HG03439 (cell line): ENCODE results near the gene EXOG.

Experiments used
- ATAC-seq: cut with Tn5 transposase; IDR thresholded peaks from one replicate; pipeline ENCODE4 v1.9.1; 2021; ENCODE audit warnings: mild to moderate bottlenecking, moderate library complexity; ENCODE audit not compliant: unreplicated experiment

Gene EXOG

DNA sequence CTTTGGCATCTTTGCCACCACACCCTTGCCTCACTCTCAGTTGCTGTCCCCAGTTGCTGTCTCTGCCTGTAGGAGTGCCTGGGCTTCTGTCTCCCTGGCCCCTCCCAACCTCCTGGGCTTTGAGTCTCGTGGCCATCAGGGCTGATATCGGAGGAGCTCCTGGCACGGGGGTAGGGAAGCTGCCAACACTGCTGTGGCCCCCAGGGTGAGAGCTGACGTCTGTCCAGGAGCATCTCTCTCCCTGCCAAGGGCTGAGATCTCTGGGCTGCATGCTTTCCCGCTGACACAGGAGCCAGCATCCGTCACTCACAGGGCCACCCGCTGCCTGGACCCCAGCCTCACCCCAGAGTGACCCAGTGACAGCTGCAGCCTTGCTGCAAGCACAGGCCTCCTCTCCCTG lies 47.4 kb downstream of the EXOG start:
- ATAC-seq: no peak

DNA sequence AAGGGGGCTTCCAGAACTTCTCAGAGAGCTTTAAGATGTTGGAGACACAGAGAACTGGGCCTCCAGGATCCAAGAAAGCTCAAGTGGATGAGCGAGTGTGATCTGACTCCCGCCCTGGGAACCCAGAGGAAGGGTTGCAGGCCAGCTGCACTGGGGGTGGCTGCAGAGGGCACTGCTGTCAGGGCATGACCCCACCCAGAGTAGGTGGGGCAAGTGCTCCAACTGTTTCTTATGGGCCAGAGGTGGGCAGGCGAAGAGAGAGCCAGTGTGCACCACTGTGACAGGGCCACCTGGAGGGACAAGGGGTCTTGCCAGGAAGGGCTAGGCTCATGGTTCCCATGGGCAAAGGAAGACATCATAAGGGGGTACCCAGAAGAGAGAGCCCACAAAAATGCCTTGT lies 48.8 kb downstream of the EXOG start:
- ATAC-seq: no peak

DNA sequence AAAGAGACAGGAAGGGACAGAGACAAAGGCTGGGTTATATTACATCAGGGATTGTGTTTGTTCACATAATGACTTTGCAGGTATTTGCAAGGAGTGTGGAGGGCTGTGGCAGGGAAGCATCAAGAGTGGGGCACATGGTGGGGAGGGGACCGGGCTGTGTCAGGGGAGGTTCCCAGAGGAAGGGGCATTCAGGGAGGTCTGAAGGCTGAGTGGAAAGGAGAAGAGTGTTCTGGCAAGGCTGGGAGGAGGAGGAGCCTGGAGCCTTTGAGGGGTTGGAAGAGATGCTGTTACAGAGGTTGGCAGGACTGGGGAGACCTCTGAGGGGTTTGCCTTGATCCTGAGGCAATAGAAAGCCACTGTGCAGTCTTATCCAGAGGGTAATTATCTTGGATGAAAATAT lies 49.4 kb downstream of the EXOG start:
- no peak for ATAC-seq

DNA sequence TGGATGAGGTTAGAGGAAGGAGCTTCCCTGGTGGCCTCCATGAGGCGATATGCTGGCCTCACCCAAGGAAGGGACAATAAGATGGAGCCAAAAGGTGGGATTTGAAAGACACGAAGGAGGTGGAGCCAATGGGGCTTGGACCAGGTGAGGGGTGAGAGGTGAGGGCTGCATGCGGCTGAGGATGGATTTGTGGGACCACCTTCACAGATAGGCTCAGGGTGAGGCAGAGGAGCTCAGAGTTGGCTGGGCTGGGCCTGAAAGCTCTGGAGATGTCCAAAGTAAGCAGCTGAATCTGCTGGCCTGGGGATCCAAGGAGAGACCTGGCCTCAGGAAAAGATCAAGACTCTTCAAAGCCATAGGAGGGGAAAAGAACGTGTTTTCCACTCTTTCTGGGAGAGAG lies 49.8 kb downstream of the EXOG start:
- ATAC-seq: no peak

DNA sequence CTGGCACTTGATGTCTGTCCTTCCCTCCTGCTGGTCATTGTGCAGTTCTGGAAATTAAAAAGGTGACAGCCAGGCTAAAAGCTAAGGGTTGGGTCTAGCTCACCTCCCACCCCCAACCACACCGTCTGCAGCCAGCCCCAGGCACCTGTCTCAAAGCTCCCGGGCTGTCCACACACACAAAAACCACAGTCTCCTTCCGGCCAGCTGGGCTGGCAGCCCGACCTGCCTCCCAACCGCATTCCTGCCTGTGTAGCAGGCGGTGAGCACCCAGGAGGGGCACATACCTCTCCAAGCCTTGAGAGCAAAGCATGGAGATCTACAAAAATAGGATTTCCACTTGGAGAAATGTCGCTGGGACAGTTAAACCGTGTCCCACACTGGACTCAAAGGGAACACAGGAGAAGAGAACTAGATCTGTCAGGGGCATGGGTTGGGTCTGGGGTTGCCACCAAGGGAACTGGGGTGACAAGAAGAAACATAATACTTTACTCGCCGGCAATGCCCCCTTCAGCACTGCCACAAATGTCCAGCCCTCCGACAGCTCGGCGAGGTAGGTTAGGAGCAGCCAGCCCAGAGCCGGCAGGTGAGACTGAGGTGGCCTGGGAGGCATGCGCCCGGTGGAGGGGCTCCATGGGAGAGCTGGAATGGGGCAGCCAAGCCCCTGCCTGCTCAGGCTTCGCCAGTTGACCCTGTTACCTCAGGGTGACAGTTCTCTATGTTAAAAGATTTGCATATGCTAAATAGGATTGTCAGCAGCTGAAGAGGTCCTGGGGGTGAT lies 52.2 kb downstream of the EXOG start:
- no peak for ATAC-seq

DNA sequence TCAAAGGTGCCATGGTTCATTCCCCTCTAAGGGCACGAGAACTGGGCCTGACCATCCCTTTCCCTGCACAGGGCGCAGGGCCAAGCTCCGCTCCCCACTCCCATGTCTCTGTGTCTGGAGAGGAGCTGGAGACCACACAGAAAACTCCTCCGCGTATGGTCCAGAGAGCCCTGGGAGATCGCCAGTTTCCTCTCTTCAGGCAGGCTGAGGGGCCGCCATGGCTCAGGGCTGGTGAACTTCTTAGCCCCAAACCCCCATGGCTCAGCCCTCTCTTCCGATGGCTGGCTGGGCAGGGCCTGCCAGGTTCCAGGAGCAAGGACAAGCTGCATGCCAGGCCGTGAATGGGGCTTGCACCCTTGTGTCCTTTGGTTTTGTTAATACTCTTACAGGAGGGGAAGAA lies 52.9 kb downstream of the EXOG start:
- ATAC-seq: no peak

DNA sequence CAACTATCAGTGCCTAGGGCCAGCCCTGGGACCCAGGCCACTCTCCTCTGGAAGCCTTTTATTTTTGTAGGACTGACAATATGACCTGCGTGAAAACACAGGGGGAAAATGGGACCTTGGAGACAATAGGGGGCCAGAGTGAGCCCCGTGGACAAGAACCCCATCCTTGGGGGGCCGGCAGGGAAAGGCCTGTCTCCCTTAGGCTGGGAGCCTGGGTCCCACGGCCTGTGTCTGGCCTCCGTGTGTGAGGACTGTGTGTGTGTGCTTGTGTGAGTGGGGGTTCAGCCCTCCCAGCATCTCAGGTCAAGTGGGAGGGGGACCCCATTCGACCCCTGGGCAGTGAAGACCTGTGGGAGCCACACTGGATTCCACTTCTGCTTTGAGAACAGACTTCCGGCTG lies 53.3 kb downstream of the EXOG start:
- ATAC-seq: no peak

DNA sequence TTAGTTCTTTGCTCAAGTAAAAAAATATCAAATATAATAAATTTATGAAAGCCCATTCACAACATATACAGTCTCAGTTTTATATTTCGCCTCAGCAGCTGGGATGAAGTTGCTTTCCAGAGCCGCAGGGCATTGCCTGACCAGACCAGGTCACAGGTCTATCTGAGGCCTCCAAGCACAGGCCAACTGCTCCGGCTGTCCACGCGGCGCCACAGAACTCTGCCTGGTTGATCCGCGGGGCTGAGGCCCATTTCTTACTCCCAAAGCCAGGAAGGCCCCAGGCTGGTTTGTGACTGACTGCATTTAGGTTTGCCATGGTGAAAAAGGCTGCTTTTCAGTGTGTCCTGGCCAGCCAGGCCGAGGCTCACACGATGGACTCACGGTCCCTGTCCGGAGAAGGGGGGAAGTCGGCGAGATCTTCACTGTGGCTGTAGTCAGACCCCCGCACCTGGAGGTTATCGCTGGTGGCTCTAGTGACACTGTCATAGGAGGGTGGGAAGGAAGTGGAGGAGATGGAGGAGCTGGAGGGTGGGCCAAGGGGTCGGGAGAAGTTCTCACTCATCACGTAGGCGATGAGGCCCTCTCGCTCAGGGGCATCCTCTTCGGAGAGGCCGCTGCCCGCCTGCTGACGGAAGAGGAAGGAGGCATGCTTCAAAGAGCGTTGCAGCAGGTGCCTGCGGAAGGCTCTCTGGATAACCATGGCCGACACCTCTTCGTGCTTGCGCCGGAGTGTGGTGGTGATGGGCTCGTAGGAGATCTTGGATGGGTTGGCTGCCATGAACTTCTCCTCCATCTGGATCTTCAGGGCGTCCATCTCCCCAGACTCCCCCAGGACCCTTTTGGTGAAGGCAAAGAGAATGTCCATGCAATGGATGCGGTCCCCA lies 54.1 kb downstream of the EXOG start:
- ATAC-seq: no peak

DNA sequence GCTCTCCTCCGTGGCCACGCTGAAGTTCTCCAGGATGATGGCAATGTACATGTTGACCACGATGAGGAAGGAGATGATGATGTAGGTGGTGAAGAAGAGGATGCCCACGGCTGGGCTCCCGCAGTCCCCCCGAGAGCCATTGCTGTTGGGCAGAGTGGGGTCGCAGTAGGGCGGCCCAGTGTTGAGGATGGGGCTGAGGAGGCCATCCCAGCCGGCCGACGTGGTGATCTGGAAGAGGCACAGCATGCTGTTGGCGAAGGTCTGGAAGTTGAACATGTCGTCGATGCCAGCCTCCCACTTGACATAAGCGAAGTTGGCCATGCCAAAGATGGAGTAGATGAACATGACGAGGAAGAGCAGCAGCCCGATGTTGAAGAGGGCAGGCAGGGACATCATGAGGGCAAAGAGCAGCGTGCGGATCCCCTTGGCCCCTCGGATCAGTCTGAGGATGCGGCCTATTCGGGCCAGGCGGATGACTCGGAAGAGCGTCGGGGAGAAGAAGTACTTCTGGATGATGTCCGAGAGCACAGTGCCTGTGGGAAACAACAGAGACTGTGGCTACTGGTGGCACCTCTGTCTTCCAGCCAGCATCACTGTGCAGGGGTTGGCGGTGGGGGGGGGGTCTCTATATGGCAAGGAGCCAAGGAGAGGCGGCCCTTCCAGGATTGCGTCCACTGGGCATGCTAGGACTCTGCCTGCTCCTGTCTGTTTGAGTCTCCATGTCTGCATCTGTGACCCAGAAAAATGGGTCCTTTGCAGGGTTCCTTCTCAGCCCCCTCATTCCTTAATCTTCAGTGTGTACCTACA lies 55.1 kb downstream of the EXOG start:
- no peak for ATAC-seq

DNA sequence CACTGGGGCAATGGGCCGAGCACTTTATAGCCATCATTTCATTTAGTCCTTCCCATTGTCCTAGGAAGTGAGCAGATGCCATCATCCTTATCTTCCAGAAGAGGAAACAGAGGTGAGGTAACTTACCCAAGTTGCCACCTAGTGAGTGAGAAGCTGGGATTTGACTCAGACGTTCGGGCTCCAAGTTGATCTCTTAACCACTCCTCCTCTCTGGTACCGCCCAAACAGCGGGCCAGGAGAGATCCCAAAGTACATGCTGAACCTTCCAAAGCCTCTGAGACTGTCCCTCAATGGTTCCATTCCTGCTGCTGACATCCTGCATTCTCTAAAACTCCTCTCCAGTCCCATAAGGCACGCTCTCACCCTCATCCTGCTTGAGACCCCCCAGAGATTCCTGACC lies 56.2 kb downstream of the EXOG start:
- no peak for ATAC-seq

DNA sequence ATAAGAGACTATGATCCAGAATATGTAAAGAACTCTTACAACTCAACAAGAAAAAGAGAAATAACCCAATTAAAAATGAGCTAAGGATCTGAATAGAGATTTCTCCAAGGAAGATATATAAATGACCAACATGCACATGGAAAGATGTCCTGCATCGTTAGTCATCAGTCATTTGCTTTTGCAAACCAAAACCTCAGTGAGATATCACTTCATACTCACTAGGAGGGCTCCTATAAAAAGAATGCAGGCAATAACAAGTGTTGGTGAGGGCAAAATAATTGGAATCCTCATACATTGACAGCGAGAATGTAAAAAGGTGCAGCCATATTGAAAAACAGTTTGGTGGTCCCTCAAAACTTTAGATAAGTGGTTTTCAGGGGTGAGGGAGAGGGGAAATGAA lies 56.9 kb downstream of the EXOG start:
- no peak for ATAC-seq

DNA sequence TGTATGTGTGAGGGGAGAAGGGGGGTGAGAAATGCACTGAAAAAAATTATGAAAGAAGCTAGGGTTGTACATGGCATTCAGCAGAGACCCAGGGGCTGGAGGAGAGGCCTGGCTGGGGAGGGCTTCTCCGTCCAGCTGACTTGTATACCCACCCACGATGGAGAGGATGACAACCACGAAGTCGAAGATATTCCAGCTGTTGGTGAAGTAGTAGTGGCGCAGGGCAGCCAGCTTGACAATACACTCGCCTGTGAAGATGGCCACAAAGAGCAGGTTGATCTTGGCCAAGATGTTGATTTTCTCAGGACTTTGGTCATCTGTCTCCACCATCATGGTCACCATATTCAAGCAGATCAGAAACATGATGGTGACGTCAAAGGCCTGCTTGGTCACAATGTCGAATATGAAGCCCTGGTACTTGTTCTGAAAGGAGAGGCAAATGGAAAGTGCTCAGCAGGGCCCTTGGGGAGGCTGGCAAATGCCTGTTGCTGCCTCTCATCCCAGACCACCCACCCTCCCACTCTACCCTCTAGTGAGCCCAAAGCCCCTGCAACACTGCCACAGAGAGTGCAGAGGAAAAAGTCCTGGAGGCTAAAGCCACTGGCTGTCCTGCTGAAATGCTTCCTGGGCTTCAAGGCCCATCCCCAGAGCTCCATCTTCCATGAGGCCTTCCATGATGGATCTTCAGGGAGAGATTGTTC lies 58.1 kb downstream of the EXOG start:
- ATAC-seq: no peak

DNA sequence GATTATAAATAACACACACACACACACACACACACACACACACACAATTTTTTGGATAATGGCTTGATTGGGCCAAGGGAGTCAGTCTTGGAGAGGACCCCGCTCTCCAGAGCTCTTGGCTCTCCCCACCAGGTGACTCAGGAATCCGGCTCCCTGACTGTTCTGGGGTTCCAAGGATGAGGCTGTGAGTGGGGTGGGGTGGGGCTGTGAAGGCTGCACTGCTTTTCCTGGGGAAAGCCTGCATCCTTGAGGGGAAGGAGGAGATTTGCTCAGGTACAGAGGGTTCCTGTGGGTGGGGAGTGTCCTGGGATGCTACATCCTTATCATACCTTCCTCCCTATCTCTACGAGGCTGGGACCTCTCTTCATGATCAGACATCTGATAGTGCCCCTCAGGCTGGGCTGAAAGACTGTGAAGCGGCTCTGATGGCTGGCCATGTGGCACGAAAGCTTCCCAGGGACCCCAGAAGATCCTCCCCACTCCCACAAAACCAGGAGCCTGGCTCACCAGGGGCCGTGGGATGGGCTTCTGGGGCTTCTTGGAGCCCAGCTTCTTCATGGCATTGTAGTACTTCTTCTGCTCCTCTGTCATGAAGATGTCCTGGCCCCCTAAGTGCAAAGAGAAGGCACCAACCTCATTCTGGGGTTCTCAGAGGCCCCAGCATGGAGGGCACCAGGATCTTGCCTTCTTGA lies 59.2 kb downstream of the EXOG start:
- no peak for ATAC-seq

DNA sequence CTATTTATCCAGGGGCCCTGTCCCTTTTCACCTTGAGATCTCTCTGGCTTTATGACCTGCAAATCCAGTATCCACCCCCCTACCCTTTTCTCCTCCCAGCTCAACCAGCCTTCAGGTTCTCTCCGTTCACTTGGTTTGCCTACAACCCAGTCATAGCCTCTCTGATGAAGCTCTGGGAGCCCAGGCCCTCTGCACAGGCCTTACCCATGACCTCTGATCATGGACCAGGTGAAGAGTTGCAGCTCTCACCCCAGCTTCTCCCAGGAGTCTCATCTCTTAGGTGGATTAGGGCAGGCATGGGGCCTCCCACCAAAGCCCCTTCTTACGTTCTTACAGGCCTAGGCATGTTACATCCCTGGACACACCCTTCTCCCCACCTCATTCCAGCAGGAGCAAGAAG lies 59.8 kb downstream of the EXOG start:
- ATAC-seq: no peak

DNA sequence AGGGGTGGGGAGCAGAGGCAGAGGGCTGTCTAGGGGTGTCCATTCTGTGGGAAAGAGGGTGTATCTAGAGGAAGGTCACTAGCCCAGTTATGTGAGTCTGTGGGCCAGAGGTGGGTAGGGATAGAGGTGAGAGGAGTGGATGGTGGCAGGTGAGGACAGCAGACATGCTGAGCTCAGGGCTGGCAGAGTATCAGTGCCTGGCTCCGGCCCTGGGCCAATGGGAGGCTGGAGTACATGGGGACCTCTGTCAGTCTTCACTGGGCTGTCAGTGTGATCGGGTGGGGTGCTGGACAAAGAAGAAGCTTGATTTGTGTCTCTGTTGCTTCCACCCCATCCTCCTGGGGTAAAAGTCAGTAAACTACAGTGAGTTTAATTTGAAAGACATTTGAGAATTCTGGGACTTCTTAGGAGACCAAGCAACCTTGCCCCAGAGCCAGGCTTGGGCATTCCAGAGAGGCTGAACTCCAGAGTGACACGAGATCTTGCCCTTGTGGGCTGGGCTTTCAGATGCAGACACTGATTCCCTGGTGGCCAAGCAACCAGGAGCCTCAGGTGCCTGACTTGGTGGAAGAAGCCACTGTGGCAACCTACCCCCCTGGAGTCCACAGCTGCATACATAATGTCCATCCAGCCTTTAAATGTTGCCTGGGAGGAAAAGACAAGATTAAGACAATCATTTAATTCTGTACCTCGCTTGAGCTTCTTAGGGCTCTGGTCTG lies 60.7 kb downstream of the EXOG start:
- no peak for ATAC-seq

DNA sequence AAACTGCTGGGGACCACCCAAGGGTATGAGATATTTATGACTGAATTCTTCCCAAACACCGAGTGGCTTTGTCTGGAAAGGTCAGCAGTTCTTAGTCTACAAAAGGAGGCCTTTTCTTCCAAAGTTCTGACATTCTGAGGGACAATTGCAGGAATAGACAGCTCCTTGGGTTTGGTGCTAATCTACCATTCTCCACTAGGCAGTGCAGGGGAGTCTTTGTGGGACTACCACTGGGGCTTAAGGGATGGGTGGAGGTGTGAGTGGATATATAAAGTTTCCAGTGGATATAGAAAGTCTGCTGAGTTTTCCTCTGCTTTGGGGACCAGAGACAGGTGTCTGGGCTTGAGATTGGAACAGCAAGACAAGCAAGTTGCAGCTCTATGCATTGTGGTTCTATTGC lies 62.7 kb downstream of the EXOG start:
- ATAC-seq: no peak

DNA sequence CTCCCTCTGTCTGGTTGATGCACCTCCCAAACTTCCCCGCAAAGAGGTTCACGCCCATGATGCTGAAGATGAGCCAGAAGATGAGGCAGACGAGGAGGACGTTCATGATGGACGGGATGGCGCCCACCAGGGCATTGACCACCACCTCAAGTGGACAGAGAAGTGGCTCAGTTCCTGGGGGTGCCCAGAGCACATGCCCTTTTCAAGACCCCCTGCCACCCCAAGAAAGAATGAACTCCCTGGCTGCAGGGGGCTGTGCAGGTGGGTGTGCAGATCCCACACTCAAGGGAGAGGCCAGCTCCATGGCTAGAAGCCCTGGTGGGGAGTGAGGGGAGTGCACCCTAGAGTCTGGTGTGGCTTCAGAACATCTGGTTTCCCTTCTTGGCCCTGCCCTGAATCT lies 64.1 kb downstream of the EXOG start:
- no peak for ATAC-seq

DNA sequence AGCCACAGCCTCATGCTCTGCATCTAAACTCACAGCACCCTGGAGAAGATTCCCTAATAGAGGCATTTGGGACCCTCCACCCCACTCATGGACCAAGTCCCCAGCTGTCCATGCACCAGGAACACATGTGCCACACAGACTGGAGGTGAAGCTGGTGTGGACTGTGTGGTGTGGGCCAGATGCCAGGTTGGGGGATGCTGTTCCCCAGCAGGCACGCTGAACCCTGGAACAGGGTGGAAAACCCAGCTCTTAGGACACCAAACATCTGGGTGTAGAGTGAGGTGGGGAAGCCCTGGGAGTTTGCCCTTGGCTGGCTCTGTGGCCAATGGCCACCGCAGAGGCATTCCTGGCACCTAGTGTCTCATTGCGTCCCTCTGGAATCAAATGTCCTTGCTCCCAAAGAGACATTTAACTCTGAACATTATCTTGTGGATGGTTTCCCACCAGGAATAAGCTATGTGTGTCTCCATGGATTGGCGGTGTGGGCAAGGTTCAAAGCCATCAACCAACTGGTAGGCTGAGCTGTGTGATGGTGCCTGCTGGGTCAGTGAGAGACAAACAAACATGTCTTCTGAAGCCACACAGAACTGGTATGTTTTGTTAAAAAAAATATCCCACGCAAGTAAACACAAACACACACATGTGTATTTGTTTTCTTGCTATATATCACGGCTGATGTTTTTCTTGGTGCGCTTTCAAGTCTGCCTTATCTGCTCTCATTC lies 65.0 kb downstream of the EXOG start:
- no peak for ATAC-seq
